GM21529 (cell line): ENCODE measurements around the gene OSMR.

Experiments used
- ATAC-seq: cut with Tn5 transposase; IDR thresholded peaks from one replicate; pipeline ENCODE4 v1.9.1; 2021; ENCODE audit not compliant: unreplicated experiment

Gene OSMR

GRCh38 chr5:38923661-38924451 is 78.0 kb downstream of the OSMR start:
- ATAC-seq: no peak

GRCh38 chr5:38925154-38925925 is 79.5 kb downstream of the OSMR start:
- no peak for ATAC-seq

- no peak for ATAC-seq
Observed at GRCh38 chr5:38926121-38926520, 80.3 kb downstream of the OSMR start.

GRCh38 chr5:38927470-38927869 is 81.7 kb downstream of the OSMR start:
- ATAC-seq: no peak

- no peak for ATAC-seq
Observed at GRCh38 chr5:38929838-38930237, 84.0 kb downstream of the OSMR start.

- ATAC-seq: no peak
Observed at GRCh38 chr5:38931731-38932130, 85.9 kb downstream of the OSMR start.

GRCh38 chr5:38932854-38933408 is 87.1 kb downstream of the OSMR start:
- ATAC-seq: no peak

GRCh38 chr5:38935437-38935836 is 89.6 kb downstream of the OSMR start:
- ATAC-seq: no peak

GRCh38 chr5:38936269-38936668 is 90.5 kb downstream of the OSMR start:
- ATAC-seq: no peak

GRCh38 chr5:38938424-38938823 is 92.6 kb downstream of the OSMR start:
- no peak for ATAC-seq

GRCh38 chr5:38938973-38939372 is 93.2 kb downstream of the OSMR start:
- no peak for ATAC-seq

GRCh38 chr5:38940230-38940858 is 94.5 kb downstream of the OSMR start:
- ATAC-seq: no peak

GRCh38 chr5:38941912-38942311 is 96.1 kb downstream of the OSMR start:
- no peak for ATAC-seq

GRCh38 chr5:38944282-38944681 is 98.5 kb downstream of the OSMR start:
- ATAC-seq: no peak

GRCh38 chr5:38948501-38948900 is 102.7 kb downstream of the OSMR start:
- ATAC-seq: no peak

GRCh38 chr5:38953426-38954012 is 107.7 kb downstream of the OSMR start:
- no peak for ATAC-seq

- no peak for ATAC-seq
Observed at GRCh38 chr5:38961691-38962090, 115.9 kb downstream of the OSMR start.

GRCh38 chr5:38968665-38969064 is 122.9 kb downstream of the OSMR start:
- no peak for ATAC-seq

- ATAC-seq: no peak
Observed at GRCh38 chr5:38978036-38978435, 132.2 kb downstream of the OSMR start.

GRCh38 chr5:38979535-38979934 is 133.7 kb downstream of the OSMR start:
- ATAC-seq: no peak
